Left ventricle myocardium superior (tissue), 1 donor: ENCODE measurements around the gene MYO5A. TPM values are rescaled to one million over a fixed set of nuclear protein-coding genes. Genes with fewer than 3 reads are reported as not detected.

Experiments used
- ATAC-seq: fragments of 200-7000 bp; cut with Tn5 transposase; one replicate; pipeline ENCODE4 v1.9.1; 2020; ENCODE audit warnings: mild to moderate bottlenecking, moderate library complexity
- DNase-seq: peaks from one replicate; pipeline ENCODE4 v3.0.0-alpha.2; 2020
- intact Hi-C: fragments of 100-400 bp; cut with micrococcal nuclease; formaldehyde crosslinking; loops from one replicate; pipeline ENCODE4 v1.11.0; 2022
- total RNA-seq: library from RNA; stranded (reverse); fragmentation: NEBNext Ultra II Directional; extraction: Animal tissue kit (Norgen Biotek cat#: 25700); gene quantifications from one replicate; pipeline ENCODE4 v1.2.1, GENCODE V29; 2021
- donor health status: DM: no; HTN: yes; CAD: no; lungs with severe emphysema.

Gene MYO5A
- total RNA-seq, 1 donor from 2014 or later = 6.7 TPM

- intact Hi-C loops = no loop called here
- peak; percentile 99 for ATAC-seq
- peak; percentile 83 for DNase-seq
These were observed 209.8 kb downstream of the MYO5A start for GRCh38 chr15:52318729-52319500.

- no peak for ATAC-seq
- DNase-seq = no peak
- intact Hi-C loops = no loop called here
These were observed 211.0 kb downstream of the MYO5A start for GRCh38 chr15:52317688-52318087.

GRCh38 chr15:52317022-52317421 is 211.7 kb downstream of the MYO5A start:
- no peak for DNase-seq
- intact Hi-C loops = no loop called here
- ATAC-seq = no peak

GRCh38 chr15:52309154-52309548 is 219.5 kb downstream of the MYO5A start:
- intact Hi-C loops = no loop called here
- DNase-seq (no peak), ATAC-seq (peak; percentile 15)

- intact Hi-C loops = no loop called here
- DNase-seq (no peak), ATAC-seq (peak; percentile 38)
These were observed 220.1 kb downstream of the MYO5A start for GRCh38 chr15:52308446-52309153.

GRCh38 chr15:52307847-52308246 is 220.8 kb downstream of the MYO5A start:
- ATAC-seq (no peak), DNase-seq (no peak)
- intact Hi-C loops = no loop called here

GRCh38 chr15:52306270-52306669 is 222.4 kb downstream of the MYO5A start:
- ATAC-seq = no peak
- intact Hi-C loops = no loop called here
- DNase-seq = no peak

GRCh38 chr15:52303093-52303772 is 225.4 kb downstream of the MYO5A start:
- intact Hi-C loops = no loop called here
- ATAC-seq = no peak
- DNase-seq = no peak

- ATAC-seq (no peak), DNase-seq (no peak)
- intact Hi-C loops = no loop called here
These were observed 227.3 kb downstream of the MYO5A start for GRCh38 chr15:52301265-52301847.

- DNase-seq = peak; percentile 89
- intact Hi-C loops = no loop called here
These were observed 233.2 kb downstream of the MYO5A start, which contains the start of gene MYO5C for GRCh38 chr15:52295421-52296001. Gene MYO5C (minus strand): TSS chr15:52295804. CDS start chr15:52295636, 168 bp downstream.

GRCh38 chr15:52294881-52295420 is 233.7 kb downstream of the MYO5A start:
- intact Hi-C loops = no loop called here
- no peak for ATAC-seq
- peak; percentile 37 for DNase-seq

More at GRCh38 chr15:52295421-52296001, 233.2 kb downstream of the MYO5A start, which contains the start of gene MYO5C:
- peak; percentile 98 for ATAC-seq

- ATAC-seq = no peak
These were observed 235.8 kb downstream of the MYO5A start for GRCh38 chr15:52292780-52293392.

GRCh38 chr15:52291204-52291603 is 237.5 kb downstream of the MYO5A start:
- DNase-seq (no peak), ATAC-seq (no peak)
- intact Hi-C loops = no loop called here

More at GRCh38 chr15:52292780-52293392, 235.8 kb downstream of the MYO5A start:
- DNase-seq = no peak
- intact Hi-C loops = no loop called here

GRCh38 chr15:52290800-52291199 is 237.9 kb downstream of the MYO5A start:
- ATAC-seq = no peak
- intact Hi-C loops = no loop called here
- no peak for DNase-seq

- intact Hi-C loops = no loop called here
- no peak for DNase-seq
- no peak for ATAC-seq
These were observed 238.4 kb downstream of the MYO5A start for GRCh38 chr15:52290329-52290728.

GRCh38 chr15:52289629-52290081 is 239.0 kb downstream of the MYO5A start:
- intact Hi-C loops = no loop called here
- DNase-seq (no peak), ATAC-seq (peak; percentile 15)

GRCh38 chr15:52288986-52289385 is 239.7 kb downstream of the MYO5A start:
- intact Hi-C loops = no loop called here
- no peak for DNase-seq

More at GRCh38 chr15:52288986-52289385, 239.7 kb downstream of the MYO5A start:
- ATAC-seq = no peak
